Trophoblast cell (in vitro differentiated cells and primary cell): ENCODE data around the gene CAPZB.

Experiments
- DNase-seq, 2 donors: peaks; one replicate each; pipeline ENCODE4 v3.0.0-alpha.2; 2016
- H2AFZ ChIP-seq: 2 replicates; pipeline ENCODE4 v1.6.1; 2013; ENCODE audit warnings: low read length, moderate library complexity, mild to moderate bottlenecking; ENCODE audit not compliant: insufficient read depth, poor library complexity
- H2AK5ac ChIP-seq: 2 replicates; pipeline ENCODE4 v1.6.1; 2013; ENCODE audit warnings: mild to moderate bottlenecking, low read length
- H2BK120ac ChIP-seq: 2 replicates; pipeline ENCODE4 v1.6.1; 2013; ENCODE audit warnings: low read length, mild to moderate bottlenecking, moderate library complexity; ENCODE audit not compliant: insufficient read depth, poor library complexity
- H2BK12ac ChIP-seq: 2 replicates; pipeline ENCODE4 v1.6.1; 2013; ENCODE audit warnings: mild to moderate bottlenecking, low read length, moderate library complexity
- H2BK5ac ChIP-seq: 2 replicates; pipeline ENCODE4 v1.6.1; 2013; ENCODE audit warnings: low read length, low read depth, moderate library complexity, mild to moderate bottlenecking; ENCODE audit not compliant: poor library complexity
- H3K14ac ChIP-seq: 2 replicates; pipeline ENCODE4 v1.6.1; 2013; ENCODE audit warnings: mild to moderate bottlenecking, low read length
- H3K18ac ChIP-seq: 2 replicates; pipeline ENCODE4 v1.6.1; 2013; ENCODE audit warnings: mild to moderate bottlenecking, low read length
- H3K23ac ChIP-seq: 2 replicates; pipeline ENCODE4 v1.6.1; 2013; ENCODE audit warnings: low read length
- H3K27ac ChIP-seq: 2 replicates; pipeline ENCODE4 v1.5.1; 2013; ENCODE audit warnings: low read depth, mild to moderate bottlenecking, inconsistent platforms, low read length, moderate library complexity
- H3K27me3 ChIP-seq: 2 replicates; pipeline ENCODE4 v1.6.1; 2013; ENCODE audit warnings: inconsistent platforms, mild to moderate bottlenecking, low read length, moderate library complexity; ENCODE audit not compliant: insufficient read depth
- H3K36me3 ChIP-seq, 2 experiments: 1 replicate in 1 of 2; 2 replicates in 1 of 2; pipeline ENCODE4 v1.6.1; 2013; ENCODE audit warnings: low read length in 2 of 2, mild to moderate bottlenecking in 2 of 2, moderate library complexity in 1 of 2; ENCODE audit not compliant: insufficient read depth in 2 of 2, control insufficient read depth in 1 of 2
- H3K4ac ChIP-seq: 2 replicates; pipeline ENCODE4 v1.6.1; 2013; ENCODE audit warnings: low read depth, mild to moderate bottlenecking, low read length, moderate library complexity
- H3K4me1 ChIP-seq, 2 experiments: 1 replicate in 1 of 2; 2 replicates in 1 of 2; pipeline ENCODE4 v1.6.1; 2013; ENCODE audit warnings: low read length in 2 of 2, mild to moderate bottlenecking in 2 of 2, moderate library complexity in 1 of 2; ENCODE audit not compliant: insufficient read depth in 2 of 2, control insufficient read depth in 1 of 2
- H3K4me2 ChIP-seq: 2 replicates; pipeline ENCODE4 v1.6.1; 2013; ENCODE audit warnings: inconsistent platforms, mild to moderate bottlenecking, low read length, moderate library complexity
- H3K4me3 ChIP-seq: 2 replicates; pipeline ENCODE4 v1.5.1; 2013; ENCODE audit warnings: mild to moderate bottlenecking, low read depth, low read length, inconsistent platforms
- H3K79me1 ChIP-seq: one replicate; pipeline ENCODE4 v1.6.1; 2013; ENCODE audit warnings: low read length
- H3K79me2 ChIP-seq: 2 replicates; pipeline ENCODE4 v1.6.1; 2013; ENCODE audit warnings: low read length, mild to moderate bottlenecking; ENCODE audit not compliant: control insufficient read depth, insufficient read depth, poor library complexity
- H3K9ac ChIP-seq: 2 replicates; pipeline ENCODE4 v1.6.1; 2013; ENCODE audit warnings: mild to moderate bottlenecking, low read length
- H3K9me3 ChIP-seq: 2 replicates; pipeline ENCODE4 v1.6.1; 2013; ENCODE audit warnings: low read depth, mild to moderate bottlenecking, control low read depth, inconsistent platforms, low read length; ENCODE audit not compliant: insufficient read depth
- H4K12ac ChIP-seq: 2 replicates; pipeline ENCODE4 v1.6.1; 2013; ENCODE audit warnings: low read depth, mild to moderate bottlenecking, low read length, moderate library complexity
- H4K8ac ChIP-seq: 2 replicates; pipeline ENCODE4 v1.6.1; 2013; ENCODE audit warnings: low read depth, mild to moderate bottlenecking, low read length, moderate library complexity
- H4K91ac ChIP-seq: one replicate; pipeline ENCODE4 v1.6.1; 2013; ENCODE audit warnings: low read depth, mild to moderate bottlenecking, low read length, moderate library complexity
- WGBS: extraction: QIAGEN DNeasy Blood & Tissue Kit; methylation state at CpG from one replicate; pipeline ENCODE4 v1.1.7; 2013; ENCODE audit warnings: missing lambda C conversion rate; ENCODE audit not compliant: insufficient read length, insufficient coverage; ENCODE audit errors: extremely low coverage; 5-methylcytosine and 5-hydroxymethylcytosine counted together

CAPZB gene

DNA sequence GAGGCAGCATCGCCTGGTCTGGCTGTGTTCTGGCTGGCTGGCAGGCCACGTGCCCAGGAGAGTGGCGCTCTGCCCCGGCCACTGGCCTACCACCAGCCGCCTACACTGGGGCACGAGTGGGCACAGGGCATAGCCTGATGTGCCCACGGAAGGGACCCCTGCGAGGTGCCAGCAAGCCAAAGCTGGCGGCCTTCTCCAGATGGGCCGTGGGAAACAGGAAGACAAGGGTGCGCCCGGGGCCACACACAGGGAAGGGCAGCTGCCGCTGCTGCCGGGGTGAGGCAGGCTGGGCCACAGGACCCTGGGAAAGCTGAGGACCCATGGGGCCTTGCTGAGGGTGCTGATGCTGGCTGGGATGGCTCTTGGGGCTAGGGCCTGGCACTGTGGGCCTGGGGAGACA is 132.5 kb downstream of the CAPZB start:
- H3K79me2 ChIP-seq: no peaks in the 10 kb centered on the region
- no peak overlapping the region for H2AK5ac ChIP-seq
- H2BK5ac ChIP-seq: no peak overlapping the region
- no peak overlapping the region for H3K14ac ChIP-seq
- no peaks in the 10 kb centered on the region for H3K27me3 ChIP-seq
- H2BK120ac ChIP-seq: no peak overlapping the region
- no peak overlapping the region for H3K4me3 ChIP-seq
- H2BK12ac ChIP-seq: no peak overlapping the region
- no peak overlapping the region for H4K91ac ChIP-seq
- no peak overlapping the region for H3K23ac ChIP-seq
- no peak overlapping the region for H4K12ac ChIP-seq
- H3K27ac ChIP-seq: no peak overlapping the region
- no peak overlapping the region for H3K4me2 ChIP-seq
- H3K18ac ChIP-seq: no peak overlapping the region
- WGBS: no CpG with 5 or more reads among the region's 14 CpGs
- H3K4ac ChIP-seq: no peak overlapping the region
- no peak overlapping the region for H2AFZ ChIP-seq
- no peak for DNase-seq
- H4K8ac ChIP-seq: no peak overlapping the region
- H3K9ac ChIP-seq: no peak overlapping the region
- no peaks in the 10 kb centered on the region for H3K4me1 ChIP-seq
- H3K79me1 ChIP-seq: no peaks in the 10 kb centered on the region
- no peaks in the 10 kb centered on the region for H3K9me3 ChIP-seq
- peaks cover 69 to 84% of the 10 kb centered on the region in 2 experiments for H3K36me3 ChIP-seq

DNA sequence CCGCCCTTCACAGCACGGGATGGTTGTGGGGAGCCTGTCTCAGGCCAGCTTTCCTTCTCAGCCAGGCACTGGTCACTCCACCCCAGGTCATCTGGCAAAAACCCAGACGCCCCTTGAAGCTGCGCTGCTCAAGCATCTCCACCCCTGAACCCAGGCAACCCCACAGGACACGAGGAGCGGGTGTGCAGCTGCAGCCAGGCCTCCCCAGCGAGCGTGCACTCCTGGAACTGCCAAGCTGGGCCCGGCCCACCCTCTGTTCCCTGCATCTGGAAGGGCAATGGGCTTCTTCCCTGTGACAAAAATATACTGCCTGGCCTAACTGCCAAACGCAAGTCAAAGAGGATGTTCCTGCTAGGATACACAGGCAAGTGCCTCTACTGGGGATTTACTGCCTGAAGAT is 133.5 kb downstream of the CAPZB start:
- no peak overlapping the region for H2BK120ac ChIP-seq
- no peak overlapping the region for H2AK5ac ChIP-seq
- no peak overlapping the region for H3K4ac ChIP-seq
- H3K23ac ChIP-seq: no peak overlapping the region
- no peak overlapping the region for H4K91ac ChIP-seq
- H3K79me1 ChIP-seq: no peaks in the 10 kb centered on the region
- no peak overlapping the region for H2BK12ac ChIP-seq
- no peak overlapping the region for H3K4me2 ChIP-seq
- no peak overlapping the region for H3K18ac ChIP-seq
- no peaks in the 10 kb centered on the region for H3K9me3 ChIP-seq
- no peak overlapping the region for H2AFZ ChIP-seq
- no peaks in the 10 kb centered on the region for H3K4me1 ChIP-seq
- H3K79me2 ChIP-seq: no peaks in the 10 kb centered on the region
- H2BK5ac ChIP-seq: no peak overlapping the region
- H3K14ac ChIP-seq: no peak overlapping the region
- DNase-seq: no peak
- no peaks in the 10 kb centered on the region for H3K27me3 ChIP-seq
- H4K8ac ChIP-seq: no peak overlapping the region
- peaks cover 69 to 86% of the 10 kb centered on the region in 2 experiments for H3K36me3 ChIP-seq
- H3K4me3 ChIP-seq: no peak overlapping the region
- WGBS: no CpG with 5 or more reads among the region's 10 CpGs
- no peak overlapping the region for H4K12ac ChIP-seq
- H3K27ac ChIP-seq: no peak overlapping the region
- no peak overlapping the region for H3K9ac ChIP-seq

DNA sequence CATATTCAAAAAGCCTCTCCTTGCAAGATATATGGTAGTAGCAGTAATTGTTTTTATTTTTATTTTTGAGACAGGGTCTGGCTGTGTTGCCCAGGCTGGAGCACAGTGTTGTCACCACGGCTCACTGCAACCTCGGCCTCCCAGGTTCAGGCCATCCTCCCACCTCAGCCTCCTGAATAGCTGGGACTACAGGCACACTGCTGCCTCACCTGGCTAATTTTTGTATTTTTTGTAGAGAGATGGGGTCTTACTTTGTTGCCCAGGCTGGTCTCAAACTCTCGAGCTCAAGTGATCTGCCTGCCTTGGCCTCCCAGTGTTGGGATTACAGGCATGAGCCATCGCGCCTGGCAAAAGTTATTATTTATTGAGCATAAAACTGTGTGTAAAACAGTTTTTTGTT is 134.8 kb downstream of the CAPZB start:
- WGBS: no CpG with 5 or more reads among the region's 5 CpGs
- H3K18ac ChIP-seq: no peak overlapping the region
- H3K27ac ChIP-seq: no peak overlapping the region
- H2AFZ ChIP-seq: no peak overlapping the region
- no peak overlapping the region for H3K4me2 ChIP-seq
- H4K91ac ChIP-seq: no peak overlapping the region
- no peaks in the 10 kb centered on the region for H3K9me3 ChIP-seq
- no peak overlapping the region for H2BK12ac ChIP-seq
- H3K79me2 ChIP-seq: no peaks in the 10 kb centered on the region
- H4K8ac ChIP-seq: no peak overlapping the region
- DNase-seq: no peak
- H2BK120ac ChIP-seq: no peak overlapping the region
- H3K14ac ChIP-seq: no peak overlapping the region
- H3K79me1 ChIP-seq: no peaks in the 10 kb centered on the region
- H3K4ac ChIP-seq: no peak overlapping the region
- no peak overlapping the region for H4K12ac ChIP-seq
- no peak overlapping the region for H2AK5ac ChIP-seq
- H3K27me3 ChIP-seq: no peaks in the 10 kb centered on the region
- H2BK5ac ChIP-seq: no peak overlapping the region
- peaks cover 62 to 80% of the 10 kb centered on the region in 2 experiments for H3K36me3 ChIP-seq
- H3K4me1 ChIP-seq: no peaks in the 10 kb centered on the region
- H3K23ac ChIP-seq: no peak overlapping the region
- H3K4me3 ChIP-seq: no peak overlapping the region
- H3K9ac ChIP-seq: no peak overlapping the region

DNA sequence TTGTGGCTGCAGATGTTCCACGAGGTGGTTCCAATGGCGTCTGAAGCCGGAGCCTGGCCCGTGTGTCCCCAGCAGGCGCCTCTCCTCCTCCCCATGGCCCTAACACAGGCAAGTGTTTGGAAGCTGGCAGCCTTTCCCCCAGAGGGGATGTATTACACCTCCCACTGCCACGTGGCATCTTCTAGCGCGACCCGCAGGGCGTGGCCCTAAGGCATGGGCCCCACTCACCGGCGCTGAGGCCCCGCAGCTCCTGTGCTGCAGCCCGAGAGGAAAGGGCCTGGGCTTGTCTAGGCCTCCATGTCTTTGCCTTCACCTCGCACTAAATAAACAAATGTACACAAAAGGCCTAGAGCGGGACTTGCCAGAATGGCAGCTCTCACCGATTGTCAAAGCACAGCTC is 135.3 kb downstream of the CAPZB start:
- Histone ChIP-seq H2AFZ (no peak overlapping the region), H3K36me3 (peaks cover 64 to 83% of the 10 kb centered on the region in 2 experiments), H2BK12ac (no peak overlapping the region), H3K27ac (no peak overlapping the region), H3K4me1 (no peaks in the 10 kb centered on the region), H4K12ac (no peak overlapping the region), H3K79me2 (no peaks in the 10 kb centered on the region), H3K23ac (no peak overlapping the region), H4K8ac (no peak overlapping the region), H2AK5ac (no peak overlapping the region), H2BK5ac (no peak overlapping the region), H2BK120ac (no peak overlapping the region), H3K79me1 (no peaks in the 10 kb centered on the region), H3K9me3 (no peaks in the 10 kb centered on the region), H3K4me2 (no peak overlapping the region), H3K27me3 (no peaks in the 10 kb centered on the region), H3K9ac (no peak overlapping the region), H3K4me3 (no peak overlapping the region), H3K14ac (no peak overlapping the region), H3K4ac (no peak overlapping the region), H3K18ac (no peak overlapping the region), H4K91ac (no peak overlapping the region)
- DNase-seq: no peak
- no CpG with 5 or more reads among the region's 17 CpGs for WGBS
